WI38 (cell line): ENCODE data around the gene LSM7.

Experiments
- H3K4me3 ChIP-seq: 2 replicates; pipeline ENCODE4 v1.5.1; 2011; ENCODE audit warnings: low read depth, mild to moderate bottlenecking, control low read depth, low read length
- CTCF ChIP-seq: IDR thresholded peaks from 2 replicates; pipeline ENCODE4 v1.5.1; 2012; ENCODE audit warnings: low read depth, mild to moderate bottlenecking, control low read depth, low read length

The LSM7 gene

GRCh38 chr19:2339644-2340310 lies 11.4 kb upstream of the LSM7 start:
- TF ChIP-seq CTCF: no peak
- no peak overlapping the region for H3K4me3 ChIP-seq

- TF ChIP-seq CTCF: no peak
- H3K4me3 ChIP-seq: no peak overlapping the region
These were observed 10.6 kb upstream of the LSM7 start for GRCh38 chr19:2338751-2339643.

GRCh38 chr19:2338055-2338615 lies 9.7 kb upstream of the LSM7 start:
- no peak overlapping the region for H3K4me3 ChIP-seq

GRCh38 chr19:2337329-2337707 lies 8.9 kb upstream of the LSM7 start:
- TF ChIP-seq CTCF: no peak
- no peak overlapping the region for H3K4me3 ChIP-seq

More at GRCh38 chr19:2338055-2338615, 9.7 kb upstream of the LSM7 start:
- TF ChIP-seq CTCF: no peak

GRCh38 chr19:2336528-2337328 lies 8.3 kb upstream of the LSM7 start:
- no peak for TF ChIP-seq CTCF
- no peak overlapping the region for H3K4me3 ChIP-seq

GRCh38 chr19:2335848-2336247 lies 7.5 kb upstream of the LSM7 start:
- TF ChIP-seq CTCF: no peak
- H3K4me3 ChIP-seq: no peak overlapping the region
